ENCODE results near the gene KRT72.

Gene KRT72

DNA sequence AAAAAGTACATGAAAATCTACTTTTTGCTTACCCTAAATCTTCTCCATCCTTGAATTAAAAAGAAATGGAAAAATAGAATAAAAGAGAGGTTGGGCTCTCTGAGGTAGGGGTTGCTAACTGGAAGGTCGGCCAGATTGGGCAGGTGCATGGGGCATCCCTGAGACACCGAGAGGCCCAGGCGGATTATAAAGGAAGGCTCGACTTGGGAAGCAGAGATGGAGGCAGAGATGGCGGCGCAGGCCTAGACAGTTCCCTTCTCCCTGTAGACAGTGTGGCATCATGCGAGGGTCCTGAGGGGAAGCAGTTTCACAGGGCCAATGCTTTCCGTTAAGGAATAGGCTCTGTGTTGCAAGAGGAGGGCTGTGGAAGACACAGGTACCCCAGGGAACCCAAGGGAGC lies 23.9 kb downstream of the KRT72 start:
- no peak overlapping the region for H3K4me3 ChIP-seq (ENCODE audit: low read depth, low read length)
- no peak for DNase-seq (ENCODE audit: low read depth)
- TF ChIP-seq, protein P1, sequence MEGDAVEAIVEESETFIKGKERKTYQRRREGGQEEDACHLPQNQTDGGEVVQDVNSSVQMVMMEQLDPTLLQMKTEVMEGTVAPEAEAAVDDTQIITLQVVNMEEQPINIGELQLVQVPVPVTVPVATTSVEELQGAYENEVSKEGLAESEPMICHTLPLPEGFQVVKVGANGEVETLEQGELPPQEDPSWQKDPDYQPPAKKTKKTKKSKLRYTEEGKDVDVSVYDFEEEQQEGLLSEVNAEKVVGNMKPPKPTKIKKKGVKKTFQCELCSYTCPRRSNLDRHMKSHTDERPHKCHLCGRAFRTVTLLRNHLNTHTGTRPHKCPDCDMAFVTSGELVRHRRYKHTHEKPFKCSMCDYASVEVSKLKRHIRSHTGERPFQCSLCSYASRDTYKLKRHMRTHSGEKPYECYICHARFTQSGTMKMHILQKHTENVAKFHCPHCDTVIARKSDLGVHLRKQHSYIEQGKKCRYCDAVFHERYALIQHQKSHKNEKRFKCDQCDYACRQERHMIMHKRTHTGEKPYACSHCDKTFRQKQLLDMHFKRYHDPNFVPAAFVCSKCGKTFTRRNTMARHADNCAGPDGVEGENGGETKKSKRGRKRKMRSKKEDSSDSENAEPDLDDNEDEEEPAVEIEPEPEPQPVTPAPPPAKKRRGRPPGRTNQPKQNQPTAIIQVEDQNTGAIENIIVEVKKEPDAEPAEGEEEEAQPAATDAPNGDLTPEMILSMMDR (IDR thresholded peaks at IDR 0.05; ENCODE audit: insufficient read depth, low read depth, low read length, missing control alignments), result no peak

DNA sequence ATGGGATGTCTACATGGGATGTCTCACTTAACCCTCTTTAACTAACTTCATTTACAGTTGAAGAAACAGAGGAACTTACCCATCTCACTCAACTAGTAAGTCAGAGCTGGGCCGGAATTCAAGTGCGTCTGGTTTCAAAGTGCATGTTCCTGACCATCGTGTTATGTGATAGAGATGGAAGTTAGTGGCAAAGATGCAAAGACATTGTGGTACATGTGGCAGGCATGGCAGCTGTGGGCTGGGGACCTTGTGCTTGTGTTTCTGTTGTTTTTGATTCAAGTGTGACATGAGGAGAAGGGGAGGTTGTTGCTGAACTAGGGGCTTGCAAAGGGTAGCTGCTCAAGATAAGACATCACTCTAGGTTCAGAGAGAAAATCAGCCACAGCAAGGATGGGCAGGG lies 25.3 kb downstream of the KRT72 start:
- TF ChIP-seq, protein P1 (IDR thresholded peaks at IDR 0.05; ENCODE audit: insufficient read depth, low read depth, low read length, missing control alignments), result no peak

DNA sequence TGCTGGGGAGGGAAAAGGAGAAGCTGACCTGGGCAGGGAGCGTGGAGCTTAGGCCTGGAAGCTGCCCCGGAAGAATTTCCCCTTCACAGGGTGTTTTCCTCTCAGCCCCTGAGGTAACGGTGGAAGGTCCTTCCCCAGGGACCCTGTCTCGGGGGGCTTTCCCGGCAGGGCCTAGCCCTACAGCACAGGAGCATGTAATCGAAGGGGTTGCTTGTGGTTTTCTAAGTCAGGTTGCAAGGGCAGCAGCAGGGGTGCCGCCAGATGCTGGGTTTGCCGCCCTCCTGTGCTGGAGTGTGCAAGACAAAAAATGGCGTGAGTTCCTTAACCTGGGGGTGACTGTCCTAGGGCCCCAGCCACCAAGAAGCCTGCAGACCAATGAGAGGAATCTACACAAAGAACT lies 26.0 kb downstream of the KRT72 start:
- TF ChIP-seq, protein P1 (IDR thresholded peaks at IDR 0.05; ENCODE audit: insufficient read depth, low read depth, low read length, missing control alignments), result no peak
- DNase-seq (ENCODE audit: low read depth), result peak; percentile 32
- no peak overlapping the region for H3K4me3 ChIP-seq (ENCODE audit: low read depth, low read length)

More for the DNA sequence above, 25.3 kb downstream of the KRT72 start:
- H3K4me3 ChIP-seq (ENCODE audit: low read depth, low read length), result no peak overlapping the region
- no peak for DNase-seq (ENCODE audit: low read depth)

DNA sequence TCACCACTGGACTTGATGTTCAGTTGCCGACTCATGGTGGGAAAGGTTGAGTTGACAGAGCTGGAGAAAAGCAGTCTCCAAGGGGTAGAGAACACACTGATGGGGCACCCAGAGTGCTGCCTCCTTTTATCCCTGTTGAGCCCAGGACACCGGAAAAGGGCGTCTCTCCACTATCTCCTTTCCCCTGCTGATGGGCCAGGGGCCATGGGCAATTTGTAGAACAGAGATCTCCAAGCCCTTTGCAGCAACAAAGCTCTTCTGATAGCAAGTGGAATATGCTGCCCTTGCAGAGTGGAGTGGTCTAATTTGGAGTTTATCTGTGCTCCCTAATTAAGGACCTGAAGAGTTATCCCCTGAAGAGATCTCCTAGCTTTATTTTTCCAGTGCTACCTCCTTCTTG lies 27.5 kb downstream of the KRT72 start, which contains the start of gene KRT74:
Gene KRT74 (minus strand): TSS at position 101 of the 400 bp plus-strand sequence. CDS start 66 bp downstream, at position 35.
- TF ChIP-seq, protein P1 (IDR thresholded peaks at IDR 0.05; ENCODE audit: insufficient read depth, low read depth, low read length, missing control alignments), result no peak
- no peak within 1 kb of the TSS for H3K4me3 ChIP-seq (ENCODE audit: low read depth, low read length)
- no peak for DNase-seq (ENCODE audit: low read depth)

DNA sequence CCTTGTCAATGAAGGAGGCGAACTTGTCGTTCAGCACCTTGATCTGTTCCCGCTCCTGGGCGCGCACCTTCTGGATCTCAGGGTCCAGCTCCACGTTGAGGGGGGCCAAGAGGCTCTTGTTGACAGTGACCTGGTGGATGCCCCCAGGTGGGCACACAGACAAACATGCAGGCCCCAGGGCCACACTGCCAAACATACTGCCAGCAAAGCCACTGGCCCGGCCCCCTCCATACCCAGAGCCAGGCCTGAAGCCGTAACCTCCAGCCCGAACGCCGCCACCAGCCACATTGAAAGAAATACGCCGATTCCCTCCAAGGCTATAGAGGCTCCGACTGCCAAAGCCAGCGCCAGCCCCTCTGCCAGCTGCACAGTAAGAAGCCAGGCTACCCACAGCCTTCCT lies 28.0 kb downstream of the KRT72 start:
- TF ChIP-seq, protein P1 (IDR thresholded peaks at IDR 0.05; ENCODE audit: insufficient read depth, low read depth, low read length, missing control alignments), result no peak

DNA sequence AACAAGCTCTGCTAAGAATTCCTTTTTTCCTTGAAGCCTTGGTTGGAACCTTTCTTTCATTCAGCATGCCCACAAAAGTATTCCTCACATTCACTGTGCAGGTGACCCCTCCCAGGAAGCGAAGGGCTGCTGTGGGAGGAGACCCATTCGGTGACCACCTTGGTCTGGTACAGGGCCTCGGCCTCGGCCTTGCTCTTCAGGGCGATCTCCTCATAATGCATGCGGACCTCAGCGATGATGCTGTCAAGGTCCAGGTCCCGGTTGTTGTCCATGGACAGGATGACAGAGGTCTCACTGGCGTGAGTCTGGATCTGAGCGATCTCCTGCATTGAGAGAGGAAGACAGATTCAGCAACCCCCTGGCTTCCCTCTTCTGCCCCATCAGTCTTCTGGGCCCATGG lies 30.8 kb downstream of the KRT72 start:
- TF ChIP-seq, protein P1 (IDR thresholded peaks at IDR 0.05; ENCODE audit: insufficient read depth, low read depth, low read length, missing control alignments), result no peak
- no peak for DNase-seq (ENCODE audit: low read depth)
- H3K4me3 ChIP-seq (ENCODE audit: low read depth, low read length), result no peak overlapping the region

More for the DNA sequence above, 28.0 kb downstream of the KRT72 start:
- no peak overlapping the region for H3K4me3 ChIP-seq (ENCODE audit: low read depth, low read length)
- no peak for DNase-seq (ENCODE audit: low read depth)

DNA sequence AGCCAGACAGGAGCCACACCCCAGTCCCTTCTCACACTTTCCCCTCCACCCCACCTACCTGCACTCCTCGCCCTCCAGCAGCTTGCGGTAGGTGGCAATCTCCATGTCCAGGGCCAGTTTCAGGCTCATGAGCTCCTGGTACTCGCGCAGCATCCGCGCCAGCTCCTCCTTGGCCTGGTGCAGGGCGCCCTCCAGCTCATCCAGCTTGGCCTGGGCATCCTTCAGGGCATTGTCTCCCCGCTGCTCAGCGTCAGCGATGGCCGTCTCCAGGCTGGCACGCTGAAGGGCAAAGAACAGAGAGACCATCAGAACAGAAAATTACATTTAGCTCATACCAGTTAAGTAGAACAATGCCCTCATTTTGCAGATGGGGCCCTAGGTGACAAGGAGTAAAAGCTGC lies 33.2 kb downstream of the KRT72 start:
- no peak overlapping the region for H3K4me3 ChIP-seq (ENCODE audit: low read depth, low read length)
- TF ChIP-seq, protein P1 (IDR thresholded peaks at IDR 0.05; ENCODE audit: insufficient read depth, low read depth, low read length, missing control alignments), result no peak
- no peak for DNase-seq (ENCODE audit: low read depth)

Measured in GM12865 (cell line).